GM23338 (cell line): ENCODE results near the gene BRME1. TPM values are rescaled to one million over a fixed set of nuclear protein-coding genes. Genes with fewer than 3 reads are reported as not detected.

ENCODE experiments used
- ATAC-seq: fragments of 200-7000 bp; cut with Tn5 transposase; 3 replicates; pipeline ENCODE4 v1.9.1; 2020
- DNase-seq: peaks from one replicate; pipeline ENCODE4 v3.0.0-alpha.2; 2015; ENCODE audit warnings: low spot score
- H2AFZ ChIP-seq: fragments of 200-600 bp; sonication (generic); 2 replicates; pipeline ENCODE4 v1.8.0; 2016; ENCODE audit warnings: antibody characterized with exemption, mild to moderate bottlenecking, moderate library complexity
- H3F3A ChIP-seq: fragments of 200-600 bp; sonication (generic); replicated peaks from 2 replicates; pipeline ENCODE4 v1.8.0; 2017; ENCODE audit warnings: antibody characterized with exemption, mixed run types, low read depth
- H3K27ac ChIP-seq: fragments of 200-600 bp; sonication (generic); 2 replicates; pipeline ENCODE4 v1.6.1; 2016; ENCODE audit warnings: low read depth
- H3K27me3 ChIP-seq: fragments of 200-600 bp; sonication (generic); 2 replicates; pipeline ENCODE4 v1.8.0; 2016; ENCODE audit warnings: mild to moderate bottlenecking, mixed run types, moderate library complexity; ENCODE audit not compliant: insufficient read depth
- H3K36me3 ChIP-seq: fragments of 200-600 bp; sonication (generic); 2 replicates; pipeline ENCODE4 v1.8.0; 2016; ENCODE audit warnings: mild to moderate bottlenecking; ENCODE audit not compliant: insufficient read depth
- H3K4me1 ChIP-seq: fragments of 200-600 bp; sonication (generic); 2 replicates; pipeline ENCODE4 v1.8.0; 2016; ENCODE audit warnings: mild to moderate bottlenecking, moderate library complexity; ENCODE audit not compliant: insufficient read depth
- H3K4me2 ChIP-seq: fragments of 200-600 bp; sonication (generic); 2 replicates; pipeline ENCODE4 v1.7.1; 2017; ENCODE audit warnings: mixed run types
- H3K4me3 ChIP-seq: fragments of 200-600 bp; sonication (generic); 2 replicates; pipeline ENCODE4 v1.6.1; 2016; ENCODE audit warnings: mixed run types
- H3K79me2 ChIP-seq: fragments of 200-600 bp; sonication (generic); replicated peaks from 2 replicates; pipeline ENCODE4 v1.8.0; 2017; ENCODE audit warnings: mild to moderate bottlenecking; ENCODE audit not compliant: insufficient read depth
- H3K9me2 ChIP-seq: fragments of 200-600 bp; sonication (generic); 2 replicates; pipeline ENCODE4 v1.8.0; 2017; ENCODE audit not compliant: insufficient read depth
- H4K20me1 ChIP-seq: fragments of 200-600 bp; sonication (generic); replicated peaks from 2 replicates; pipeline ENCODE4 v1.8.0; 2017; ENCODE audit warnings: mild to moderate bottlenecking; ENCODE audit not compliant: insufficient read depth
- H3K27ac Mint-ChIP-seq: 2 replicates; pipeline ENCODE4 v1.8.0; 2020; ENCODE audit warnings: inconsistent platforms, mild to moderate bottlenecking, moderate library complexity, mixed read lengths
- H3K27me3 Mint-ChIP-seq: 3 replicates; pipeline ENCODE4 v1.8.0; 2022; ENCODE audit warnings: low read depth, mild to moderate bottlenecking, moderate library complexity, mixed read lengths, inconsistent platforms; ENCODE audit not compliant: insufficient read depth, poor library complexity
- H3K36me3 Mint-ChIP-seq: 3 replicates; pipeline ENCODE4 v1.8.0; 2021; ENCODE audit warnings: low read depth, mild to moderate bottlenecking, inconsistent platforms, moderate library complexity, mixed read lengths
- H3K4me1 Mint-ChIP-seq: 3 replicates; pipeline ENCODE4 v1.8.0; 2020; ENCODE audit warnings: mild to moderate bottlenecking, inconsistent platforms, mixed read lengths
- H3K4me3 Mint-ChIP-seq: 3 replicates; pipeline ENCODE4 v1.8.0; 2021; ENCODE audit warnings: moderate library complexity, mild to moderate bottlenecking, inconsistent platforms, mixed read lengths
- H3K9me3 Mint-ChIP-seq: 3 replicates; pipeline ENCODE4 v1.8.0; 2020; ENCODE audit warnings: moderate library complexity, mild to moderate bottlenecking, inconsistent platforms, mixed read lengths
- CREB1 ChIP-seq: fragments of 250-450 bp; sonication (Bioruptor Pico); IDR thresholded peaks from 2 replicates; pipeline ENCODE4 v1.5.0; 2020; ENCODE audit warnings: low read depth, mild to moderate bottlenecking, moderate library complexity
- EZH2 ChIP-seq: fragments of 200-600 bp; sonication (generic); IDR thresholded peaks from one replicate; pipeline ENCODE4 v1.8.0; 2017; ENCODE audit warnings: antibody characterized with exemption, mild to moderate bottlenecking, low read depth; ENCODE audit not compliant: unreplicated experiment
- EZH2phosphoT487 ChIP-seq: fragments of 200-600 bp; sonication (generic); IDR thresholded peaks from one replicate; pipeline ENCODE4 v1.8.1; 2018; ENCODE audit warnings: antibody characterized with exemption; ENCODE audit not compliant: unreplicated experiment
- JUNB ChIP-seq: IDR thresholded peaks from one replicate; pipeline ENCODE4 v1.6.1; 2016; ENCODE audit warnings: antibody characterized with exemption; ENCODE audit not compliant: unreplicated experiment
- NANOG ChIP-seq: IDR thresholded peaks from 2 replicates; pipeline ENCODE4 v1.6.1; 2016; ENCODE audit warnings: antibody characterized with exemption, borderline replicate concordance
- POLR2AphosphoS5 ChIP-seq: IDR thresholded peaks from 2 replicates; pipeline ENCODE4 v1.6.1; 2016; ENCODE audit warnings: antibody characterized with exemption, low read depth
- STAT1 ChIP-seq: IDR thresholded peaks from one replicate; pipeline ENCODE4 v1.6.1; 2016; ENCODE audit warnings: antibody characterized with exemption; ENCODE audit not compliant: unreplicated experiment
- ZNF114 ChIP-seq: fragments of 250-450 bp; sonication (Bioruptor Pico); IDR thresholded peaks from 2 replicates; pipeline ENCODE4 v1.5.0; 2020; ENCODE audit warnings: mild to moderate bottlenecking, moderate library complexity
- ZNF331 ChIP-seq: fragments of 250-450 bp; sonication (Bioruptor Pico); IDR thresholded peaks from 2 replicates; pipeline ENCODE4 v1.5.0; 2020; ENCODE audit warnings: low read depth, mild to moderate bottlenecking, moderate library complexity
- ZNF462 ChIP-seq: fragments of 250-450 bp; sonication (Bioruptor Pico); IDR thresholded peaks from 2 replicates; pipeline ENCODE4 v1.5.0; 2020; ENCODE audit warnings: mild to moderate bottlenecking, moderate library complexity
- polyA plus RNA-seq: library from polyadenylated mRNA; unstranded; fragments of >200 nt; fragmentation: Nextera tagmentation; extraction: Ambion mirVana; gene quantifications from 2 replicates; pipeline ENCODE4 v1.2.1, GENCODE V29; 2016
- total RNA-seq: library from RNA; depleted of rRNA; stranded (reverse); fragments of >200 nt; shearing (Covaris generic); gene quantifications from 2 replicates; pipeline ENCODE4 v1.2.3, GENCODE V29; 2014
- TF ChIP-seq, protein P1 (sequence below), 2 experiments: fragments of 200-600 bp in 1 of 2; sonication (generic) in 1 of 2; conservative IDR thresholded peaks; 2 replicates each; pipeline versions ENCODE4 v1.5.1 to v1.6.1; 2016 to 2017; ENCODE audit warnings: antibody characterized with exemption in 2 of 2, low read depth in 2 of 2, mild to moderate bottlenecking in 2 of 2, moderate library complexity in 1 of 2
- TF ChIP-seq, protein P2 (sequence below): IDR thresholded peaks from 2 replicates; pipeline ENCODE4 v1.6.1; 2016; ENCODE audit warnings: antibody characterized with exemption
- TF ChIP-seq, protein P3 (sequence below): IDR thresholded peaks from one replicate; pipeline ENCODE4 v1.6.1; 2018; ENCODE audit warnings: antibody characterized with exemption; ENCODE audit not compliant: unreplicated experiment

The BRME1 gene
- total and polyA plus RNA-seq, 2 experiments from 2014 or later, result 3.9 to 4.0 TPM

GRCh38 chr19:13920524-13920923 is 14.6 kb upstream of the BRME1 start:
- H3K36me3 Mint-ChIP-seq, result peaks cover 61% of the 10 kb centered on the region

More at GRCh38 chr19:13920524-13920923, 14.6 kb upstream of the BRME1 start:
- Histone ChIP-seq H3K4me1 (no peaks in the 10 kb centered on the region), H4K20me1 (peaks cover 4% of the 10 kb centered on the region), H3K4me2 (no peak overlapping the region), H3F3A (no peaks in the 10 kb centered on the region), H3K9me2 (no peaks in the 10 kb centered on the region), H3K36me3 (peaks cover 5% of the 10 kb centered on the region; the same call in 1 of the 2 replicates), H3K79me2 (no peaks in the 10 kb centered on the region), H3K27ac (no peak overlapping the region), H3K4me3 (no peak overlapping the region), H2AFZ (no peak overlapping the region), H3K27me3 (no peaks in the 10 kb centered on the region)
- TF ChIP-seq STAT1 (no peak), EZH2phosphoT487 (no peak), NANOG (no peak), EZH2 (no peak), ZNF462 (no peak), JUNB (no peak), POLR2AphosphoS5 (no peak), ZNF331 (CRISPR knock-in tag) (no peak), ZNF114 (CRISPR knock-in tag) (no peak), CREB1 (CRISPR knock-in tag) (no peak)
- TF ChIP-seq, protein P1, sequence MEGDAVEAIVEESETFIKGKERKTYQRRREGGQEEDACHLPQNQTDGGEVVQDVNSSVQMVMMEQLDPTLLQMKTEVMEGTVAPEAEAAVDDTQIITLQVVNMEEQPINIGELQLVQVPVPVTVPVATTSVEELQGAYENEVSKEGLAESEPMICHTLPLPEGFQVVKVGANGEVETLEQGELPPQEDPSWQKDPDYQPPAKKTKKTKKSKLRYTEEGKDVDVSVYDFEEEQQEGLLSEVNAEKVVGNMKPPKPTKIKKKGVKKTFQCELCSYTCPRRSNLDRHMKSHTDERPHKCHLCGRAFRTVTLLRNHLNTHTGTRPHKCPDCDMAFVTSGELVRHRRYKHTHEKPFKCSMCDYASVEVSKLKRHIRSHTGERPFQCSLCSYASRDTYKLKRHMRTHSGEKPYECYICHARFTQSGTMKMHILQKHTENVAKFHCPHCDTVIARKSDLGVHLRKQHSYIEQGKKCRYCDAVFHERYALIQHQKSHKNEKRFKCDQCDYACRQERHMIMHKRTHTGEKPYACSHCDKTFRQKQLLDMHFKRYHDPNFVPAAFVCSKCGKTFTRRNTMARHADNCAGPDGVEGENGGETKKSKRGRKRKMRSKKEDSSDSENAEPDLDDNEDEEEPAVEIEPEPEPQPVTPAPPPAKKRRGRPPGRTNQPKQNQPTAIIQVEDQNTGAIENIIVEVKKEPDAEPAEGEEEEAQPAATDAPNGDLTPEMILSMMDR (conservative IDR thresholded peaks at IDR 0.05; ENCODE audit: low read depth in 2 of 2), result no peak
- TF ChIP-seq, protein P2, sequence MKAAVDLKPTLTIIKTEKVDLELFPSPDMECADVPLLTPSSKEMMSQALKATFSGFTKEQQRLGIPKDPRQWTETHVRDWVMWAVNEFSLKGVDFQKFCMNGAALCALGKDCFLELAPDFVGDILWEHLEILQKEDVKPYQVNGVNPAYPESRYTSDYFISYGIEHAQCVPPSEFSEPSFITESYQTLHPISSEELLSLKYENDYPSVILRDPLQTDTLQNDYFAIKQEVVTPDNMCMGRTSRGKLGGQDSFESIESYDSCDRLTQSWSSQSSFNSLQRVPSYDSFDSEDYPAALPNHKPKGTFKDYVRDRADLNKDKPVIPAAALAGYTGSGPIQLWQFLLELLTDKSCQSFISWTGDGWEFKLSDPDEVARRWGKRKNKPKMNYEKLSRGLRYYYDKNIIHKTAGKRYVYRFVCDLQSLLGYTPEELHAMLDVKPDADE, result no peak
- TF ChIP-seq, protein P3, sequence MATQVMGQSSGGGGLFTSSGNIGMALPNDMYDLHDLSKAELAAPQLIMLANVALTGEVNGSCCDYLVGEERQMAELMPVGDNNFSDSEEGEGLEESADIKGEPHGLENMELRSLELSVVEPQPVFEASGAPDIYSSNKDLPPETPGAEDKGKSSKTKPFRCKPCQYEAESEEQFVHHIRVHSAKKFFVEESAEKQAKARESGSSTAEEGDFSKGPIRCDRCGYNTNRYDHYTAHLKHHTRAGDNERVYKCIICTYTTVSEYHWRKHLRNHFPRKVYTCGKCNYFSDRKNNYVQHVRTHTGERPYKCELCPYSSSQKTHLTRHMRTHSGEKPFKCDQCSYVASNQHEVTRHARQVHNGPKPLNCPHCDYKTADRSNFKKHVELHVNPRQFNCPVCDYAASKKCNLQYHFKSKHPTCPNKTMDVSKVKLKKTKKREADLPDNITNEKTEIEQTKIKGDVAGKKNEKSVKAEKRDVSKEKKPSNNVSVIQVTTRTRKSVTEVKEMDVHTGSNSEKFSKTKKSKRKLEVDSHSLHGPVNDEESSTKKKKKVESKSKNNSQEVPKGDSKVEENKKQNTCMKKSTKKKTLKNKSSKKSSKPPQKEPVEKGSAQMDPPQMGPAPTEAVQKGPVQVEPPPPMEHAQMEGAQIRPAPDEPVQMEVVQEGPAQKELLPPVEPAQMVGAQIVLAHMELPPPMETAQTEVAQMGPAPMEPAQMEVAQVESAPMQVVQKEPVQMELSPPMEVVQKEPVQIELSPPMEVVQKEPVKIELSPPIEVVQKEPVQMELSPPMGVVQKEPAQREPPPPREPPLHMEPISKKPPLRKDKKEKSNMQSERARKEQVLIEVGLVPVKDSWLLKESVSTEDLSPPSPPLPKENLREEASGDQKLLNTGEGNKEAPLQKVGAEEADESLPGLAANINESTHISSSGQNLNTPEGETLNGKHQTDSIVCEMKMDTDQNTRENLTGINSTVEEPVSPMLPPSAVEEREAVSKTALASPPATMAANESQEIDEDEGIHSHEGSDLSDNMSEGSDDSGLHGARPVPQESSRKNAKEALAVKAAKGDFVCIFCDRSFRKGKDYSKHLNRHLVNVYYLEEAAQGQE, result no peak
- H3K4me1 Mint-ChIP-seq, result no peaks in the 10 kb centered on the region
- no peak overlapping the region for H3K4me3 Mint-ChIP-seq
- H3K27ac Mint-ChIP-seq, result no peak overlapping the region
- peaks cover 5% of the 10 kb centered on the region for H3K27me3 Mint-ChIP-seq
- ATAC-seq (no peak), DNase-seq (no peak)
- peaks cover 9% of the 10 kb centered on the region; the same call in 2 of the 3 replicates for H3K9me3 Mint-ChIP-seq
